CD4-positive, alpha-beta T cell treated with Interleukin-4 for 1 hour (primary cell): ENCODE results near the gene GLB1L2.

ENCODE experiments used
- DNase-seq, 2 donors: peaks; one replicate each; pipeline ENCODE4 v3.0.0-alpha.2; 2020 to 2022

GLB1L2 gene

DNA sequence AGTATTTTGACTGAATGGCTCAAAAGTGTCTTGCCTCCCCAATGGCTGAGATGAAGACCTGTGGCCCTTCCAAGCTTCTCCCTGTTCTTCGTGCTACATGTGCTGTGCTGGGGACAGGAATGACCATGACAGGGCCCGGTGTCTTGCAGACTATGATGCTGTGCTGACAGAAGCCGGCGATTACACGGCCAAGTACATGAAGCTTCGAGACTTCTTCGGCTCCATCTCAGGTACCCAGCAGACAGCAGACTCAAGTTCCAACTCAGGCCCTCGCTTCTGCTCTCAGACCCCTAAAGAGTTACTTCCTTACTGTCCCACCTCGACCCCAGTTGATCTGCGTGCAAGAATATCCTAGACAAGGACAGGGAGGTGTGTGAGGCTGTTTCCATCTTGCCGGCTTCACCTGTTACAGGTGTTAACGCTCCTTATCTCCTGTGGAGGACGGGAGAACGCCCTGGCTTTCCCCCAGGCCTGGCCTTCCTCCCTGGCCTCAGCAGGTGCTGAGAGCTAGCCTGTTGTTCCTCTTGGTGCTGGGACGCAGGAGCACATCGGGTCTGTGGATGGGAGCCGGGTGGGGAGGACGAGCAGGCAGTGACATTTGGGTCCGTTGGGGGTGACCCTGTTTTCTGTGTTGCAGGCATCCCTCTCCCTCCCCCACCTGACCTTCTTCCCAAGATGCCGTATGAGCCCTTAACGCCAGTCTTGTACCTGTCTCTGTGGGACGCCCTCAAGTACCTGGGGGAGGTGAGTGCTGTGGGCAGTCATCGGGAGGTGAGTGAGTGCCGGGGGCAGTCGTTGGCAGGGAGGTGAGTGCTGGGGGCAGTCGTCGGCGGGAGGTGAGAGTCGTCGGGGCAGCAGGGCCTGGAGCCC lies 38.1 kb downstream of the GLB1L2 start:
- DNase-seq = no peak

DNA sequence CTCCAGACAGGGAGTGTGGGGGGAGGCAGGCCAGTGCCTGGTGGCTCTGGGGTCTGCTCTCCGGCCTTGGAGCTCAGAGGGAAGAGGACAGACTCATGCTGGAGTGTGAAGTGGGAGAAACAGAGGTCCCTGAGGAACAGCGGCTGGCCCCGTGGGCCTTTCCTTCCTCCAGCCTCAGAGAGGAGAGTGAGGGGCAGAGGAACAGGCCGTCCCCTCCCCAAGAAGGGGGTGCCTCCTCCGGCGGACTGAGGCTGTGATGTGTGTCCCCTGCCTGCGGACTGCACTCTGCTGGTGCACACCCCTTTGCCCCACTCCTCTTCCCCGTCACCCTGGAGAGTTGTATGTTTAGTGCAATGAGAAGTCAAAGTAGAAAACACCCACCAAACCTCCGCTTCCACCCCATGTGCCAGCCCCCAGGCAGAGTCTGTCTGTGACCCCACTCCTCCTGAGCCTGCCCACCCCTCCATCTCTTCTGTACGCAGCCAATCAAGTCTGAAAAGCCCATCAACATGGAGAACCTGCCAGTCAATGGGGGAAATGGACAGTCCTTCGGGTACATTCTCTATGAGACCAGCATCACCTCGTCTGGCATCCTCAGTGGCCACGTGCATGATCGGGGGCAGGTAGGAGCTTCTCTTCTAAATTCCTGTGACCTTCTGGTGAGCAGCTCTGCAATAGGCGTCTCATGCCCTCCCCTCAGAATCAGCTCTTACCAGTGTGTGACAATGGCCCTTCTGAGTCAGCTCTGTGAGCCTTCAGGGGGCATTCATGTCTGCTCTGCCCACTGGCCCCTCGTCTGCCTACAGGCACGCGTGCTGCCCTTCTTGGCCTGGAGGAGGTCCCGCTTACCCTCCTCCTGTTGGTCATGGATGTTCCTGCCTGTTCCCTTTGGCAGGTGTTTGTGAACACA lies 39.0 kb downstream of the GLB1L2 start:
- no peak for DNase-seq

DNA sequence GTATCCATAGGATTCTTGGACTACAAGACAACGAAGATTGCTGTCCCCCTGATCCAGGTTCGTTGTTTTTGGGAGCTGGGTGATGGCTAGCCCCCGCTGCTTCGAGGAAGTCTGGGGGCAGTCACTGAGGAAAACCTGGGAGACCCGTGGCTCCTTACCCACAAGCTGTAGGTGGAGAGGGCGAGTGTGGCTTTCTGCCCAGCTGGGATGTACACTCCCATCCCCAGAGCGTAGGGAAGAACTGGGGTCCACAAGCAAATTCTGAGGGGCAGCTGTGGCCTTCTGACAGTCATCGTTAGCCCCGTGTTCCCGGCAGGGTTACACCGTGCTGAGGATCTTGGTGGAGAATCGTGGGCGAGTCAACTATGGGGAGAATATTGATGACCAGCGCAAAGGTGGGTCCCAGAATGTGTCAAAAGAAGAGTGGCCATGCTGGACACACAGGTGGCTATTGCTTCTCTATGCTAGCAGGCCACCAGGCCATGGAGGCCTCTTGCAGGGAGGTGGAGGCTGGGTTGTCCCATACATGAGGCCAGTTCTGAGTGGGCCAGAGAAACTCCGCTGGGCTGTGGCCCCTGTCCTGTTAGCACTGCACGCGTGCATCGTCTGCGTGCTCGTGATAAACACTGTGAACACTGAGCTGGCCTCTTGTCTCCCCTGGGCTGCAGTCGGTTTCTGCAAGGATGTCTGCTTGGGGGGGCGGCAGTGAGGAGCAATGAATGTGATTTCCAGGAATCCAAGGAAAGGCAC lies 39.8 kb downstream of the GLB1L2 start:
- no peak for DNase-seq

DNA sequence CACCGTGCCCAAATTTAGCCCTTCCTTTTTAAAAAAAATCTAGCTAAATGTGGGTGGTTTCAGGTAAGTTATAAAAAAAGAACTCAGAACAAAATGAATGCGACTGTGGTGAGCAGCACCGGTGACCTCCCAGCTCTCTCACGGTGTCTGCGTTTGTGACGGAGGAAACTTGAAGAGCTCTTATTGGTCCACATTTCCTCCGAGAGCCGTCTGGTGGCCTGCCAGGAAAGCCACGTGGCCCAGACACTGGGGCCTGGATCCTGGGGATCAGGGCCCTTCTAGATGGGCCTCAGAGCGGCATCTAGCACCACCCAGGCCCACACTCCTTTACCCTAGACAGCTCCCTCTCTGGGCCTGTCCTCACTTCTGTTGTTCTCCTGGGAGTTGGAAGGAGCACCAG lies 40.7 kb downstream of the GLB1L2 start:
- no peak for DNase-seq

DNA sequence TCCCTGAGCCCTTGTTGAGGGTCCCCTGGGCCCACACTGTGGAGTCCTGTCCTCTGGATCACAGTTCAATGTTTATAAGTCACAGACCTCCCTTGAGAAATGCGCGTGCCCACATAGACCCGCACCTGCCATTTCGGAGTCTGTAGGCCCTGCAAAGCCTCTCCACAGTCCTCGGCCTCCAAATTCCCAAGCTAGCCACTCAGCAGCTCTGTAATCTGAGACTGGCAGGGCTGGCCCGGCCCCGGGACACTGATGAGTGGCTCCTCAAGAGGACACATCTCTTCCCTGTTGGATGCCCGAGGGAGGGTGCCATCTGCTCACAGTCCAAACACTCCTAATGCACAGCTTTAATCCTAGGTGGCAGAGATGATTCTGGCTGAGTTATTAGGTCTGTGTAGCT lies 41.2 kb downstream of the GLB1L2 start:
- DNase-seq = no peak

DNA sequence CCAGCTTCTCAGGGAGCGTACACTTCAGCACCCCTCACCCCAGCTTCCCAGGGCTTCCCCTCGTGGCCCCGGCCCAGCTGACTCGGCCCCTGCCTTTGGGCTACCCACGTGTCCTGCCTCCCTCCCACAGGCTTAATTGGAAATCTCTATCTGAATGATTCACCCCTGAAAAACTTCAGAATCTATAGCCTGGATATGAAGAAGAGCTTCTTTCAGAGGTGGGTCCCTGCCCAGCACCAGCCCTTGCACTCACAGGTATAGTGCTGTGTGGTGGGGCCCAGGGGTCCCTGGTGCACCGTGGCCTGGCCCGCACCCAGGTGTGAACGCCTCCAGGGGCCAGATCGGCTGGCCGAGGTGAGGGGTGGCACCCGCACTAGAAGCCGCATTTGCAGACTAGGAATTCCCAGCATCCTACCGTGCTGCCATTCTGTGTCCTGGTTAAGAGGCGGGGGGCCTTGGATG lies 41.8 kb downstream of the GLB1L2 start:
- DNase-seq = no peak

DNA sequence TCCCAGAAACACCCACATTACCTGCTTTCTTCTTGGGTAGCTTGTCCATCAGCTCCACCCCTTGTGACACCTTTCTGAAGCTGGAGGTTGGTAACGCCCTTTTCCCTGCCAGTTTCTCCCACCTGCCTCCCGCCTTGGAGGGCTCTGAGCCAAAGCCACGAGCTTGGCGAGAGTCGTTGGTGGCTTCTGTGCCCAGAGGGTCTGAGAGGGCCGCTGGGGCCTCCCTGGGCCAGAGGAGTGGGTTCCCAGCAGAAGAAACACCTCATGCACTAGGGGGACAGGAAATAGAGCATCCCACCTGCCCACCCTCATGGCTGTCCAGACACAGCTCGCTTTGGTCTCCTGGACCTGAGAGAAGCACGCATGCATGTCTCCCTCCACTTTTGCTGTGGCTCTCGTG lies 42.4 kb downstream of the GLB1L2 start:
- DNase-seq = no peak

DNA sequence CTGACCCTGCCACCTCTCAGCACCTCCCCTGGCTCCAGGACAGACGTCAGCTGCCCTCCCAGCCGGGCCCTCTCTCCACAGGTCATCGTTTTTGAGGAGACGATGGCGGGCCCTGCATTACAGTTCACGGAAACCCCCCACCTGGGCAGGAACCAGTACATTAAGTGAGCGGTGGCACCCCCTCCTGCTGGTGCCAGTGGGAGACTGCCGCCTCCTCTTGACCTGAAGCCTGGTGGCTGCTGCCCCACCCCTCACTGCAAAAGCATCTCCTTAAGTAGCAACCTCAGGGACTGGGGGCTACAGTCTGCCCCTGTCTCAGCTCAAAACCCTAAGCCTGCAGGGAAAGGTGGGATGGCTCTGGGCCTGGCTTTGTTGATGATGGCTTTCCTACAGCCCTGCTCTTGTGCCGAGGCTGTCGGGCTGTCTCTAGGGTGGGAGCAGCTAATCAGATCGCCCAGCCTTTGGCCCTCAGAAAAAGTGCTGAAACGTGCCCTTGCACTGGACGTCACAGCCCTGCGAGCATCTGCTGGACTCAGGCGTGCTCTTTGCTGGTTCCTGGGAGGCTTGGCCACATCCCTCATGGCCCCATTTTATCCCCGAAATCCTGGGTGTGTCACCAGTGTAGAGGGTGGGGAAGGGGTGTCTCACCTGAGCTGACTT lies 43.2 kb downstream of the GLB1L2 start:
- no peak for DNase-seq

DNA sequence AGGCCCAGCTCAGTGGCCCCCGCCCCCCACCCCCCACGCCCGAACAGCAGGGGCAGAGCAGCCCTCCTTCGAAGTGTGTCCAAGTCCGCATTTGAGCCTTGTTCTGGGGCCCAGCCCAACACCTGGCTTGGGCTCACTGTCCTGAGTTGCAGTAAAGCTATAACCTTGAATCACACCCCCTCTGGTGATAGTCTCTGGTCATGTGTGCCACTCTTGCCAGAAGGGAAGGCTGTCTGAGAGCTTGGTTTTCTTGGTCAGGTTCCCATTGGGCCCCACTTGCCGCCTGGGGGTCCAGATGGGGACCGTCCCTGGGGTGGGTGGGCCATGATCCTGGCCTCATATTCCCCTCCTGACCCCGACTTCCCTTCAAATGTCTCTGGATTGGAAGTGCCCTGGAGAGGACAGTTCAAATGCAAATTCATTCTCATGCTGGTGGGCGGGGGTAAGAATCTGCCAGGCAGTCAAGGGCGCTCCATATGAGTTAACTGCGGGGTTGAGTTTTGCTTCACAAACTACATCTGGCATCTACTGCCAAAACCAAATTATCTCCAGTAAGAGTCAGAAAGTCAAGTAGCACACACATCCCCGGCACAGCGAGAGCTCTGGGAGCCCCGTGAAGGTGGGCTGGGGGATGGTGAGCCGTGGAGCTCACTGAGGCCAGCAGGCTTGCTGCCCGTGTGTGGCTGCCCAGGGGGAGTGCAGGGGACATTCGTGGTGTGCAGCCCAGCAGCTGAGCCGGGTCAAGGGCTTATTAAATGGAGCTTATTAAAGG lies 44.5 kb downstream of the GLB1L2 start:
- DNase-seq = no peak

DNA sequence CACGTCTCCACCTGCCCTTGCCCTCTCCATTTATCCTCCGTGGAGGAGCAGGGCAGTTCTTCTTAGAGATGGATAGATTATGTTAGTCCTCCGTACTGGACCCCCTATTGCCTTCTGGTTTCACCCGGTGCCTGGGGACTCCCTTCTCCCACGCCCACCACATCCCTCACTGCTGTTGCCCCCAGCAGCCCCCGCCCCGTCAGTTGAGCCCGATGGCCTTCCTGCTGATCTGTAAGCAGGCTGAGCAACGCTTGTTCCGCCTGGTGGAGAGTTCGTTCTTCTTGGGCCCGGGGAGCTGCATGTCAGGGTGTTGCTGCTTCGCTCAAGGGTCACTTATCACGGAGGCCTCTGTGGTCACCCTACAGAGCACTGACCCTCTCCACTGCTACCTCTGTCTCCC lies 46.1 kb downstream of the GLB1L2 start:
- no peak for DNase-seq

DNA sequence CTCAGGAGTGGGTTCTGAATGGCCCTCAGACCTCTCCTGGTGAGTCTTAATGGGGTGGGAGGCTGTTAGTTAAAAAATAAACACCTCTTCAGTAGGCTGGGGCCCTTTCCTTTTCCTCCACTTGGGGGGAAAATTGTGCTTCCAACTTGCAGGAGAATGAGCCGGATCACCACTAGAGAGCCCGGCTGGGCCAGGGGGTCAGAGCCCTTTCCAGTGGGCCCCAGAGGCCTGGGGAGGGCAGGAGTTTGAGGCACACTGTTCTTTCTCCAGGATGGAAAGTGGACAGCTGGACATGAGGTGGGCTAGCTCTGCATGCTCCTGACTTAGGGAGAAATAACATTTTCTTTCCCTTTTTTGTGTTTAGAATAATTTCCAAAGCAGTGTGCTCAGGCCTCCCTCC lies 47.5 kb downstream of the GLB1L2 start:
- DNase-seq = no peak

DNA sequence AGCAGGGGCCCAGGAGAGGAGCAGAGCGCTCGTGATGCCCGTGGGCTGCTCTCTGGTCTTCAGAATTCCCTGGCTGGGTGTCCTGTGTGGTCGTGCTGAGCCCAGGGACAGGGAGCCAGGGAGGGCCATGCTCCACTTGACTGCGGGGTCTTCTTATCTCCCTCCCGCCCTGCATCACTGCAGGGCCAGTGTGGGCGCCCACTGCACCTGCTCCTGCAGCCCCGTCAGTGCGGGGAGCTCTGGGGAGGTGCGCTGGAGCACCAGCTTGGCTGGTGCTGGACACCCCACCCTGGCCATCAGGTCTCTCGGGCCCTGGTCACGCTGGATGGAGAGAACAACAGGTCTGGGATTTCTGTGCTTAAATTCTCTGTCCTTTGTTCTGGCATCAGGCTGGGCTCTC lies 48.4 kb downstream of the GLB1L2 start:
- DNase-seq = no peak

DNA sequence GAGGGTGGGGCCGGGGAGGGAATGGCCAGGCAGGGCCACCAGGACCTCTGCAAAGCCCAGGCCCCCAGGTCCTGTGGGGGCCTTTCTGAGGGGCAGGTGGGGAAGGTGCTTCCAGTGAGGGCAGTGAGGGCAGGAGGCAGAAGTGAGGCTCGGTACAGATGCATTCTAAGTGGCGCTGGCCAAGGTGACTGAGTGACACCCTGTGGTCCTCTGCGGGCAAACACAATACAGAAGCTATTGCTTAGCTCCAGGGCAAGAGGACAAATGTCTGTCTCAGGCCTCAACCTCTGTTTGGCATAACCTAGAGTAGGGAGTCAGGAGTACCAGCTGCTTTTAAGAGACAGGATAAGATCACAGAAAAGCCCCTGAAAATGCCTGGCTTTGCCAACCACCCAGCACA lies 49.0 kb downstream of the GLB1L2 start:
- no peak for DNase-seq

DNA sequence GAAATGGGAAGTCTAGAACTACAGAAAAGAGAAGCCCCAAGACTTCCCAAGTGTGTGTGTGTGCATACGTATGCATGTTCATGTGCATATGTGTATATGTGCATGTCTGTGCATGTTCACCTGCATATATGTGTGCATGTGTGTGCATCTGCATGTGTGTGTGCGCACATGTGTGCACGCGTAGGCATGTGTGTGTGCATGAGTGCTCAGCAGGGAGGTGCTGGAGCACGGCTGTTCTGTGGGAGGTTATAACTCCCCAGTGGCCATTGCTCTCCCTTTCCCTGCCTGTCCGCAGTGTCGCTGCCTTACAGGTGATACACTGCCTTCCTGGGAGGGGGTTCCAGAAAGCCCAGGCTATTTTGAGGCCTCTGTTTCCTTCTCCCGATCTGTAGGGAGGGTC lies 50.5 kb downstream of the GLB1L2 start:
- no peak for DNase-seq

DNA sequence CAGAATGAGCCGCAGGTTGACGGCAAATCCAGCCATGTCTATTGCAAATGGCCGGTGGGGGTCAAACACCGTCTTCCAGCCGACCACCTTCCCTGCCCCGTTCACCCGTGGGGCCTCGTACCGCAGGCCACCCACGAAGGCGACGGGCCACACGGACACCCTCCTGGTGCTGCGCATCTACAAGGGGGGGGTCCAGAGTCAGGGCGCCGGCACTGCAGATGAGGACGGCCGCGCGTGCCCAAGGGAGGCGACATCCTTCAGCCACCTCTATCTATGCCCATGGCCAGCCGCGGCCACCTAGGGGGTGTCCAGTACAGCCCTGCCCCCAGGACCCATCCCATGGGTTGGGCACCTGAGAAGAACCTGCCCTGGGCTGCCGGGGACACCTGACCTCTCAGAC lies 51.0 kb downstream of the GLB1L2 start:
- DNase-seq = no peak

DNA sequence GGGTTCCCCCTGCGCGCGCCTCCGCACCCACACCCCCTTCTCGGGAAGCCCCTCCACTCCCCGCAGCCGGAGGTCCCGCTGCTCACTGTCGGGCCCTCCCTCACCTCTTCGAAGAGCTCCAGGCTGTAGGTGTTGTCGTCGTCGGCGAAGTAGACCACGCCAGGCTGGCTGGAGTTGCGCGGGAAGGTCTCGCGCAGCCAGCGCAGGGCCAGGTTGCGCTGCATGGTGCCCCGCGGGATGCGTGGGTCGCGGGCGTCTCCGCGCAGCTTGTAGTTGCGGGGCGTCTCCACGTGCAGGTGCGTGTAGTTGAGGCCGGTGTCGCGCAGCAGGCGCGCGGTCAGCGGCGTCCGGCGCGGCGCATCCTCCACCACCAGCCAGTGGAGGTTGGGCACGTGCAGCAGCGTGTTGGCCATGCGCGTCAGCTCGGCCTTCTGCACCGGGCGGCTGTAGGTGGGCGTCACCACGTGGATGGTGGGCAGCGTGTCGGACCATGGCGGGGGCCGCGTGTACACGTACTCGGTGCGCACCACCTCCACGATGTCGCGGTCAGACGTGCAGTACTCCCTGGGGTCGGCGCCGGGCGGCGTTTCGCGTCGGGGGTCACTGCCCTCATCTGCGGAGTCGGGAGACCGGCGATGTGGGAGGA lies 51.9 kb downstream of the GLB1L2 start:
- no peak for DNase-seq

DNA sequence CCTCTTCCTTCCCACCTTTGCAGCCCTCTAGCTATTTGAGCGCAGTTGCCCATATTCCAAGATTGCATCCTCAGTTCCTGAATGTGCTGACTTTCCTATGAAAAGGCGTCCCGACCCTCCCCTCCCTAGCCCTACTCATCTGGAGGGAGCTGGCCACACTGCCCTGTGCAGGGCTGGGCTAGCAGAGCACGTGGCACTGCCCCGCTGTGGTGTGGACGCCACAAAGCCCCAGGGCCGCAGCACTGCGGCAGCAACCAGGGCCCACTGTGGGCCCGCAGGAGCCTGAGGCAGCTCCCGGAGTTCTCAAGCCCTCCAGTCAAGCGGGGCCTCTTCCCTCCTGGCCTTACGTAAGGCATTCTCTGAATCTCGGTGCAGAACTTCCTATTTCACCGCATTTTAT lies 52.6 kb downstream of the GLB1L2 start:
- no peak for DNase-seq

DNA sequence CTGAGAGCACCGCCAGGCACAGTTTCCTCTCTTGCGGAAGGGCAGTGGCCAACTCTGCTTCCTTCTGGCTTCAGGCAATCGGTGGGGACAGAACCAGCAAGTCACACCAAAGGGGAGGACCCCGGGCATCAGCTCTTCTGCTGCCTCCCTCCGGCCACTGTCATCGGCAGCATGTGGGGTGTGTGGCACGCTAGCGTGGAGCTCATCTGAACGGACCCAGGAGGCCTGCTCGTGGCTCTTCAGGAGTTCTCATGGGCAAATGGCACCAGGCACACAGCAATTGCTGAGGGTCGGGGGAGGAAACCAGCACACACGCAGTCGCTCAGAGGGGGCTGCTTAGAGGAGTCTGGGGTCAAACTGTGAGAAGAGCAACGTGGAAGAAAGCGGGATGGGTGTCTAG lies 53.4 kb downstream of the GLB1L2 start:
- no peak for DNase-seq

DNA sequence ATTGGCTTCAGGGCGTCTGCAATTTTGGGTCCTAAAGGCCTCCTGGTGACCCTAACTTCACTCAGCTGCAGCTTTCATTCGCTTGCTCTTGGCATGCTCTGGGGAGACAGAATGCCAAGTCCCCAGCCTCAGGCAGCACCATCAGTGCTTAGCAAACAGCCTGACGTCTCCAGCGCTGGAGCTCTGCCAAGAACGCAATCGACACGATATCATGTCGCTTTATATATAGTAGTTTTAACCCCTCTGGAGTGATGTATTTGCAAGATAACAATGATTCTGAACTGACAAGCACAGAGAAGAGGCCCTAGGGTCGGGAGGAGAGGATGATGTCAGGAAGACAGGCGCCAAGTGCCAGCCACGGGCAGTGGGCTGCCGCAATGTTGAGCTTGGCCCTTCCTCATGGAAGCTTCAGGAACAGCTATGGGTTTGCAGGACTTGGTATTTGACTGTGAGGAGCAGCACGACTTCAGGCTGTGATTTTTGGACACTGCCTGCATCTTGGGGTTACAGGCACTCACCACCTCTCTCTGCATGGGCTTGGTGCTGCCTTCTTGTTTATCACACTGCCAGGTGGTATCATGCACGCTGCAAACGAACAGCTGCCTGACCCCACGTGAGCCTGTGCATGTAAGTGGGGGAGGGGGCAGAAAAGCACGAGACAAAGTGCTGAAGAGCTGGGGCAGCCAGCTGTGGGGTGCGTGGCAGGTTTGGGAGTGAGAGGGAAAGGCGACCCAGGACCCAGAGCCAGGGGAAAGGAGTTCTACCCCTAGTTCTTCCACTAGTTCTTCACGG lies 54.2 kb downstream of the GLB1L2 start:
- no peak for DNase-seq

DNA sequence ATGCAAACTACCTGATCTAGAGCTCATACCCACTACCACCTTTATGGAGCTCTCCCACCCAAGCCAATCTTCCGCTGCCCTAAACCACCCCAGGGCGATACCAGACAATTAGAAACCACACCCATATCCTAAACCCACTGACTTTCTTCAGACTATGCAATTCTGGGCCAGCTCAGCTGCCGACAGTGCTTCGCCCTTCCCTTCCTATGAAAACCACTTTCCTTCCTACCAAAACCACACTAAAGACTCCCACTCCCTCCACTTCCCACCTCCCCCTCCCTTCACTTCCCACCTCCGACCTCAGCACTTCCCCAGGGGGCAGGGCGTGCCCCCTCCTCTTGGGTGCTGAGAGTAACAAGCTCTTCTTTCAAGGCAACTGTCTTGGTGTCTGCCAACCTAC lies 55.2 kb downstream of the GLB1L2 start:
- DNase-seq = peak in 1 of 2 donors; percentile 3
